ENCODE results near the gene TTLL3. TPM values are rescaled to one million over a fixed set of nuclear protein-coding genes. Genes with fewer than 3 reads are reported as not detected.

Gene TTLL3
- total RNA-seq, 1 donor, result 34.3 TPM

GRCh38 chr3:9794400-9794799, 15.7 kb upstream of the TTLL3 start:
- no peak overlapping the region for H3K4me3 ChIP-seq (ENCODE audit: low read depth, low read length)
- TF ChIP-seq, protein P1, sequence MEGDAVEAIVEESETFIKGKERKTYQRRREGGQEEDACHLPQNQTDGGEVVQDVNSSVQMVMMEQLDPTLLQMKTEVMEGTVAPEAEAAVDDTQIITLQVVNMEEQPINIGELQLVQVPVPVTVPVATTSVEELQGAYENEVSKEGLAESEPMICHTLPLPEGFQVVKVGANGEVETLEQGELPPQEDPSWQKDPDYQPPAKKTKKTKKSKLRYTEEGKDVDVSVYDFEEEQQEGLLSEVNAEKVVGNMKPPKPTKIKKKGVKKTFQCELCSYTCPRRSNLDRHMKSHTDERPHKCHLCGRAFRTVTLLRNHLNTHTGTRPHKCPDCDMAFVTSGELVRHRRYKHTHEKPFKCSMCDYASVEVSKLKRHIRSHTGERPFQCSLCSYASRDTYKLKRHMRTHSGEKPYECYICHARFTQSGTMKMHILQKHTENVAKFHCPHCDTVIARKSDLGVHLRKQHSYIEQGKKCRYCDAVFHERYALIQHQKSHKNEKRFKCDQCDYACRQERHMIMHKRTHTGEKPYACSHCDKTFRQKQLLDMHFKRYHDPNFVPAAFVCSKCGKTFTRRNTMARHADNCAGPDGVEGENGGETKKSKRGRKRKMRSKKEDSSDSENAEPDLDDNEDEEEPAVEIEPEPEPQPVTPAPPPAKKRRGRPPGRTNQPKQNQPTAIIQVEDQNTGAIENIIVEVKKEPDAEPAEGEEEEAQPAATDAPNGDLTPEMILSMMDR (IDR thresholded peaks at IDR 0.05; ENCODE audit: insufficient read depth, low read length), result no peak
- DNase-seq (ENCODE audit: low read depth), result no peak

- DNase-seq (ENCODE audit: low read depth), result no peak
- TF ChIP-seq, protein P1 (IDR thresholded peaks at IDR 0.05; ENCODE audit: insufficient read depth, low read length), result no peak
- no peak overlapping the region for H3K4me3 ChIP-seq (ENCODE audit: low read depth, low read length)
These were observed 14.9 kb upstream of the TTLL3 start for GRCh38 chr3:9795207-9795606.

- no peak for DNase-seq (ENCODE audit: low read depth)
- H3K4me3 ChIP-seq (ENCODE audit: low read depth, low read length), result no peak overlapping the region
- TF ChIP-seq, protein P1 (IDR thresholded peaks at IDR 0.05; ENCODE audit: insufficient read depth, low read length), result no peak
These were observed 12.7 kb upstream of the TTLL3 start for GRCh38 chr3:9797196-9797945.

DNA sequence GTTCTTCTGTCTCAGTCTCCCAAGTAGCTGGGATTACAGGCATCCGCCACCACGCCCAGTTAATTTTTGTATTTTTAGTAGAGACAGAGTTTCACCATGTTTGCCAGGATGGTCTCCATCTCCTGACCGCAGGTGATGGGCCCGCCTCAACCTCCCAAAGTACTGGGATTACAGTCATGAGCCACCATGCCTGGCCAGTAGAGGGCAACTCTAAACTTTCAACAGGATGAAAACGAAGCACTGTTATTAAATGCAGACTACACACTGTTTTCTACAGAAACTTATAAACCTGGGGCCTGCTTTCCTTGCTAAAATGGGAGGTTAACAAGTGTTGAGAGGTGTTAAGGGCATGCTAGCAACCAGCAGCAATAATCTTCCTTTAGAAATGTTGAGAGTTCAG, 9.5 kb upstream of the TTLL3 start:
- no peak for DNase-seq (ENCODE audit: low read depth)
- TF ChIP-seq, protein P1 (IDR thresholded peaks at IDR 0.05; ENCODE audit: insufficient read depth, low read length), result peak; percentile 14
- H3K4me3 ChIP-seq (ENCODE audit: low read depth, low read length), result no peak overlapping the region

DNA sequence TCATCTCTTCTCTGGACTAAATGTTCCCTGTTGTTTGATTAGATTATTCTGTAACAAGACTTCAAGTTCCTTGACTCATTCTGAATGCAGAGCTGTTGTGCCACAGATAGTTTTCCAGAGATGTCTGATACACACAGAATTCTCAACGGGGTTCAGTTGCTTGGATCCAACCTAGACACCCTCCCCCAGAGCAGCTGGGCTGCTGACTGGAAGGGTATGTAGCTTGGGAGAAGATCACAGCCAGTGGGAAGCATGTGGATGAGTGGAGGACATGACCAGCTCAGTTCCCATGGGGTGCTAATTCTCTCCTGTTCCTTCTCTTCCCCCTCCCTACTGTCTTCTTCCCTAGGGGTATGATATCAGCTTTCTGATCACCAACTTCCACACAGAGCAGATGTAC, 6.6 kb upstream of the TTLL3 start:
- TF ChIP-seq, protein P1 (IDR thresholded peaks at IDR 0.05; ENCODE audit: insufficient read depth, low read length), result no peak
- DNase-seq (ENCODE audit: low read depth), result no peak
- H3K4me3 ChIP-seq (ENCODE audit: low read depth, low read length), result no peak overlapping the region

- TF ChIP-seq, protein P1 (IDR thresholded peaks at IDR 0.05; ENCODE audit: insufficient read depth, low read length), result no peak
- no peak for DNase-seq (ENCODE audit: low read depth)
- H3K4me3 ChIP-seq (ENCODE audit: low read depth, low read length), result no peak overlapping the region
These were observed 5.1 kb upstream of the TTLL3 start for GRCh38 chr3:9804996-9805395.

DNA sequence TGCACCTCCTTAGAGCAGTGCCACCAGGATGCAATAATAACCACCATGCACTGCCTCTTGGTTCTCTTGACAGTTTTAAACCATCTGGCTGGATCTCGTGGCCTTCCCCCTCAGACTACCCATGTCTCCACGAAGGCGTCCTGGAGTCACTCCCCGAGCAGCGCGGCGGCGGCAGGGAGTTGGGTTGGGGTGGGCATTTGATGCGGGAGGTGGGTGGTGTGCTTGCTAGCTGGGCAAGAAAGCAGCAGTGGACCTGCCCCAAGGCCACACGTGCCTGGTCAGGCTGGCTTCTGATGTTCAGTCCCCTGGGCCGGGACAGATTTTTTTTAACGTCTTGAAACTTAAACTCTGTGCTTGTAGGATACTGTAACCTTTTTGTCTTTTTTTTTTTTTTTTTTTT, 3.9 kb upstream of the TTLL3 start:
- DNase-seq (ENCODE audit: low read depth), result no peak
- no peak overlapping the region for H3K4me3 ChIP-seq (ENCODE audit: low read depth, low read length)
- TF ChIP-seq, protein P1 (IDR thresholded peaks at IDR 0.05; ENCODE audit: insufficient read depth, low read length), result no peak
